ENCODE measurements around the gene HOXD10. TPM values are rescaled to one million over a fixed set of nuclear protein-coding genes. Genes with fewer than 3 reads are reported as not detected.

The HOXD10 gene
- total and polyA plus RNA-seq, 2 of the 13 experiments (the other 11 are each of a cell fraction or from before 2014, with no cell fraction given), result not detected

DNA sequence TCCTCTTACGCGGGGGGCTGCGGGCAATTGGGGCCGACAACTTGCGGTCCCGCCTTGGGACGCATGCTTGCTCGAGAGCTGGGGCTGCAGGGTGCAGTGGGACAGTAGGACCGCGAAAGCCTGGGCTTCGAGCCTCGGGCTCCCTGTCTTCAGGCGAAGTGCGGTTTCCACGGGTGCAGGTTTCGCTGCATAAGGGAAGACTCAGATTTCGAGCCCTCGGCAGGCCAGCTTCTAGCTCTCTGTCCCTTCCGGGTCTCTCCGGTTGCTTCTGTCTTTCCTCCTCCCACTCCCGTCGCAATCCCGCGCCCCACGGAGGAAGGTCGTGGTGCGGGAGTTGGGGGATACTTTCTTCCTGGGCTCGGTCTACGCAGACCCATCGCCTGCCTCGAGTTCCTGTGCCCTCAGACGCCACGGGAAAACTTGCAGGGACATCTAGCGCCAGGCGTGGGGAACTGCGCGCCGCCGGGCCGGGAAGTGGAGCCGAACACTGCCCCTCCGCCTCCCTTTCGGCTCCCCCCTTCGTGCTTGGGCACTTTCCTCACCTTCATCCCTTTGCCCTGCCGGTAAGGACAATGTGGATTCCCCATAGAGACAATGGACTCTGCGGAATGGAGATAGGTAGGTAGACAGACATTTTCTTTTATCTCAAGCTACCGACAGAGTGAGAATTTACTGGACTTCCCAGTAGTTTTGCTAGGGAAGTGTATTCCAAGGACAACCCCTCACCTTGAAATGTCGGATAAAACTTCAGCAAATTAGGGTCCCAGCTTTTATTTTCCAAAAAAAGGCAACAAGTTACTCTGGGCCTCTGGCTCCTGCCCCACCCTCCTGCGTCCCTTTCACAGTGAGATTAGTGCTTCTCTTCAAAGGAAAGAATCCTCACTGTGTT is 28.3 kb upstream of the HOXD10 start (continued):
- TF ChIP-seq, protein P1, sequence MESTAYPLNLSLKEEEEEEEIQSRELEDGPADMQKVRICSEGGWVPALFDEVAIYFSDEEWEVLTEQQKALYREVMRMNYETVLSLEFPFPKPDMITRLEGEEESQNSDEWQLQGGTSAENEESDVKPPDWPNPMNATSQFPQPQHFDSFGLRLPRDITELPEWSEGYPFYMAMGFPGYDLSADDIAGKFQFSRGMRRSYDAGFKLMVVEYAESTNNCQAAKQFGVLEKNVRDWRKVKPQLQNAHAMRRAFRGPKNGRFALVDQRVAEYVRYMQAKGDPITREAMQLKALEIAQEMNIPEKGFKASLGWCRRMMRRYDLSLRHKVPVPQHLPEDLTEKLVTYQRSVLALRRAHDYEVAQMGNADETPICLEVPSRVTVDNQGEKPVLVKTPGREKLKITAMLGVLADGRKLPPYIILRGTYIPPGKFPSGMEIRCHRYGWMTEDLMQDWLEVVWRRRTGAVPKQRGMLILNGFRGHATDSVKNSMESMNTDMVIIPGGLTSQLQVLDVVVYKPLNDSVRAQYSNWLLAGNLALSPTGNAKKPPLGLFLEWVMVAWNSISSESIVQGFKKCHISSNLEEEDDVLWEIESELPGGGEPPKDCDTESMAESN (CRISPR knock-in tag; conservative IDR thresholded peaks at IDR 0.05), result no peak
- no peak; the same call in 1 of the 2 replicates for TF ChIP-seq ZNF256 (CRISPR knock-in tag; conservative IDR thresholded peaks at IDR 0.05)
- TF ChIP-seq ZNF460 (CRISPR knock-in tag; IDR thresholded peaks at IDR 0.05; ENCODE audit: borderline replicate concordance), result no peak; the same call in 1 of the 2 replicates
- peak; percentile 47 for TF ChIP-seq GATAD2A (CRISPR knock-in tag; IDR thresholded peaks at IDR 0.05)
- no peak for TF ChIP-seq ZBTB8A (CRISPR knock-in tag; IDR thresholded peaks at IDR 0.05; ENCODE audit: borderline replicate concordance, low read depth)
- no peak for TF ChIP-seq CC2D1A (CRISPR knock-in tag; IDR thresholded peaks at IDR 0.05)
- TF ChIP-seq ZMAT3 (CRISPR knock-in tag; conservative IDR thresholded peaks at IDR 0.05), result peak; percentile 64; the same call in 1 of the 2 replicates
- TF ChIP-seq NFE2 (CRISPR knock-in tag; IDR thresholded peaks at IDR 0.05), result no peak
- no peak for TF ChIP-seq ZNF354B (CRISPR knock-in tag; IDR thresholded peaks at IDR 0.05)
- 0 out of 3 replicates have a peak, but pooled peaks have one; percentile 23 for TF ChIP-seq MXI1 (IDR thresholded peaks at IDR 0.05; ENCODE audit: borderline replicate concordance, low read depth, low read length)
- TF ChIP-seq ATF7-NPFF (CRISPR knock-in tag; IDR thresholded peaks at IDR 0.05; ENCODE audit: low read depth), result peak; percentile 39
- TF ChIP-seq, protein P2, sequence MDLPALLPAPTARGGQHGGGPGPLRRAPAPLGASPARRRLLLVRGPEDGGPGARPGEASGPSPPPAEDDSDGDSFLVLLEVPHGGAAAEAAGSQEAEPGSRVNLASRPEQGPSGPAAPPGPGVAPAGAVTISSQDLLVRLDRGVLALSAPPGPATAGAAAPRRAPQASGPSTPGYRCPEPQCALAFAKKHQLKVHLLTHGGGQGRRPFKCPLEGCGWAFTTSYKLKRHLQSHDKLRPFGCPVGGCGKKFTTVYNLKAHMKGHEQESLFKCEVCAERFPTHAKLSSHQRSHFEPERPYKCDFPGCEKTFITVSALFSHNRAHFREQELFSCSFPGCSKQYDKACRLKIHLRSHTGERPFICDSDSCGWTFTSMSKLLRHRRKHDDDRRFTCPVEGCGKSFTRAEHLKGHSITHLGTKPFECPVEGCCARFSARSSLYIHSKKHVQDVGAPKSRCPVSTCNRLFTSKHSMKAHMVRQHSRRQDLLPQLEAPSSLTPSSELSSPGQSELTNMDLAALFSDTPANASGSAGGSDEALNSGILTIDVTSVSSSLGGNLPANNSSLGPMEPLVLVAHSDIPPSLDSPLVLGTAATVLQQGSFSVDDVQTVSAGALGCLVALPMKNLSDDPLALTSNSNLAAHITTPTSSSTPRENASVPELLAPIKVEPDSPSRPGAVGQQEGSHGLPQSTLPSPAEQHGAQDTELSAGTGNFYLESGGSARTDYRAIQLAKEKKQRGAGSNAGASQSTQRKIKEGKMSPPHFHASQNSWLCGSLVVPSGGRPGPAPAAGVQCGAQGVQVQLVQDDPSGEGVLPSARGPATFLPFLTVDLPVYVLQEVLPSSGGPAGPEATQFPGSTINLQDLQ (CRISPR knock-in tag; IDR thresholded peaks at IDR 0.05), result no peak
- no peak for TF ChIP-seq PHF5A (CRISPR knock-in tag; IDR thresholded peaks at IDR 0.05; ENCODE audit: low read depth, unreplicated experiment)
- TF ChIP-seq YEATS4 (CRISPR knock-in tag; IDR thresholded peaks at IDR 0.05; ENCODE audit: borderline replicate concordance), result 0 out of 2 replicates have a peak, but pooled peaks have one; percentile 43
- TF ChIP-seq BRD4 (CRISPR knock-in tag; IDR thresholded peaks at IDR 0.05), result no peak
- TF ChIP-seq ASH2L (IDR thresholded peaks at IDR 0.05; ENCODE audit: insufficient read length, low read depth, low read length), result no peak
- TF ChIP-seq RORA (CRISPR knock-in tag; IDR thresholded peaks at IDR 0.05), result no peak
- TF ChIP-seq NFIB (CRISPR knock-in tag; IDR thresholded peaks at IDR 0.05; ENCODE audit: borderline replicate concordance), result 0 out of 2 replicates have a peak, but pooled peaks have one; percentile 35
- no peak for TF ChIP-seq ZNF496 (CRISPR knock-in tag; IDR thresholded peaks at IDR 0.05; ENCODE audit: insufficient replicate concordance)
- TF ChIP-seq, protein P3, sequence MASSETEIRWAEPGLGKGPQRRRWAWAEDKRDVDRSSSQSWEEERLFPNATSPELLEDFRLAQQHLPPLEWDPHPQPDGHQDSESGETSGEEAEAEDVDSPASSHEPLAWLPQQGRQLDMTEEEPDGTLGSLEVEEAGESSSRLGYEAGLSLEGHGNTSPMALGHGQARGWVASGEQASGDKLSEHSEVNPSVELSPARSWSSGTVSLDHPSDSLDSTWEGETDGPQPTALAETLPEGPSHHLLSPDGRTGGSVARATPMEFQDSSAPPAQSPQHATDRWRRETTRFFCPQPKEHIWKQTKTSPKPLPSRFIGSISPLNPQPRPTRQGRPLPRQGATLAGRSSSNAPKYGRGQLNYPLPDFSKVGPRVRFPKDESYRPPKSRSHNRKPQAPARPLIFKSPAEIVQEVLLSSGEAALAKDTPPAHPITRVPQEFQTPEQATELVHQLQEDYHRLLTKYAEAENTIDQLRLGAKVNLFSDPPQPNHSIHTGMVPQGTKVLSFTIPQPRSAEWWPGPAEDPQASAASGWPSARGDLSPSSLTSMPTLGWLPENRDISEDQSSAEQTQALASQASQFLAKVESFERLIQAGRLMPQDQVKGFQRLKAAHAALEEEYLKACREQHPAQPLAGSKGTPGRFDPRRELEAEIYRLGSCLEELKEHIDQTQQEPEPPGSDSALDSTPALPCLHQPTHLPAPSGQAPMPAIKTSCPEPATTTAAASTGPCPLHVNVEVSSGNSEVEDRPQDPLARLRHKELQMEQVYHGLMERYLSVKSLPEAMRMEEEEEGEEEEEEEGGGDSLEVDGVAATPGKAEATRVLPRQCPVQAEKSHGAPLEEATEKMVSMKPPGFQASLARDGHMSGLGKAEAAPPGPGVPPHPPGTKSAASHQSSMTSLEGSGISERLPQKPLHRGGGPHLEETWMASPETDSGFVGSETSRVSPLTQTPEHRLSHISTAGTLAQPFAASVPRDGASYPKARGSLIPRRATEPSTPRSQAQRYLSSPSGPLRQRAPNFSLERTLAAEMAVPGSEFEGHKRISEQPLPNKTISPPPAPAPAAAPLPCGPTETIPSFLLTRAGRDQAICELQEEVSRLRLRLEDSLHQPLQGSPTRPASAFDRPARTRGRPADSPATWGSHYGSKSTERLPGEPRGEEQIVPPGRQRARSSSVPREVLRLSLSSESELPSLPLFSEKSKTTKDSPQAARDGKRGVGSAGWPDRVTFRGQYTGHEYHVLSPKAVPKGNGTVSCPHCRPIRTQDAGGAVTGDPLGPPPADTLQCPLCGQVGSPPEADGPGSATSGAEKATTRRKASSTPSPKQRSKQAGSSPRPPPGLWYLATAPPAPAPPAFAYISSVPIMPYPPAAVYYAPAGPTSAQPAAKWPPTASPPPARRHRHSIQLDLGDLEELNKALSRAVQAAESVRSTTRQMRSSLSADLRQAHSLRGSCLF (CRISPR knock-in tag; IDR thresholded peaks at IDR 0.05; ENCODE audit: borderline replicate concordance), result no peak

All from HepG2 (cell line).